ENCODE data around the gene MSI2. TPM values are rescaled to one million over a fixed set of nuclear protein-coding genes. Genes with fewer than 3 reads are reported as not detected.

The MSI2 gene
- total RNA-seq, 2 donors from 2014 or later, result 30.1 to 41.1 TPM

- Histone ChIP-seq H3K9me3 (no peaks in the 10 kb centered on the region), H3K27ac (no peak overlapping the region), H3K36me3 (no peaks in the 10 kb centered on the region), H3K4me1 (no peaks in the 10 kb centered on the region), H3K4me3 (no peak overlapping the region), H3K27me3 (no peaks in the 10 kb centered on the region)
- no peak for TF ChIP-seq CTCF (IDR thresholded peaks at IDR 0.05)
- DNase-seq (ENCODE audit: low spot score), result no peak
Measured at GRCh38 chr17:57651451-57651850, 395.1 kb downstream of the MSI2 start.

GRCh38 chr17:57651996-57652395 lies 395.7 kb downstream of the MSI2 start:
- Histone ChIP-seq H3K4me1 (no peaks in the 10 kb centered on the region), H3K36me3 (no peaks in the 10 kb centered on the region), H3K4me3 (no peak overlapping the region), H3K27ac (no peak overlapping the region), H3K9me3 (no peaks in the 10 kb centered on the region), H3K27me3 (no peaks in the 10 kb centered on the region)
- TF ChIP-seq CTCF (IDR thresholded peaks at IDR 0.05), result no peak
- no peak for DNase-seq (ENCODE audit: low spot score)

- Histone ChIP-seq H3K4me1 (no peaks in the 10 kb centered on the region), H3K27me3 (no peaks in the 10 kb centered on the region), H3K4me3 (no peak overlapping the region), H3K27ac (no peak overlapping the region), H3K9me3 (no peaks in the 10 kb centered on the region), H3K36me3 (no peaks in the 10 kb centered on the region)
- TF ChIP-seq CTCF (IDR thresholded peaks at IDR 0.05), result no peak
- no peak for DNase-seq (ENCODE audit: low spot score)
Measured at GRCh38 chr17:57652811-57653210, 396.5 kb downstream of the MSI2 start.

GRCh38 chr17:57653279-57653678 lies 397.0 kb downstream of the MSI2 start:
- Histone ChIP-seq H3K4me3 (no peak overlapping the region), H3K27ac (no peak overlapping the region), H3K36me3 (no peaks in the 10 kb centered on the region), H3K27me3 (no peaks in the 10 kb centered on the region), H3K9me3 (no peaks in the 10 kb centered on the region), H3K4me1 (no peaks in the 10 kb centered on the region)
- TF ChIP-seq CTCF (IDR thresholded peaks at IDR 0.05), result no peak
- no peak for DNase-seq (ENCODE audit: low spot score)

- Histone ChIP-seq H3K27me3 (no peaks in the 10 kb centered on the region), H3K27ac (no peak overlapping the region), H3K4me1 (no peaks in the 10 kb centered on the region), H3K36me3 (no peaks in the 10 kb centered on the region), H3K9me3 (no peaks in the 10 kb centered on the region), H3K4me3 (no peak overlapping the region)
- no peak for DNase-seq (ENCODE audit: low spot score)
- TF ChIP-seq CTCF (IDR thresholded peaks at IDR 0.05), result no peak
Measured at GRCh38 chr17:57654040-57654775, 397.9 kb downstream of the MSI2 start.

- Histone ChIP-seq H3K27ac (no peak overlapping the region), H3K4me3 (no peak overlapping the region), H3K36me3 (no peaks in the 10 kb centered on the region), H3K9me3 (no peaks in the 10 kb centered on the region), H3K4me1 (no peaks in the 10 kb centered on the region), H3K27me3 (no peaks in the 10 kb centered on the region)
- DNase-seq (ENCODE audit: low spot score), result no peak
- TF ChIP-seq CTCF (IDR thresholded peaks at IDR 0.05), result no peak
Measured at GRCh38 chr17:57655553-57655952, 399.2 kb downstream of the MSI2 start.

All from right atrium auricular region (tissue), 2 donors.